Ovary (tissue), 3 donors: ENCODE data around the gene ABCA12.

Experiments used
- POLR2A ChIP-seq: fragments of 450-650 bp; IDR thresholded peaks from one replicate; pipeline ENCODE4 v1.6.1; 2017; ENCODE audit warnings: antibody characterized with exemption, mild to moderate bottlenecking, moderate library complexity
- TF ChIP-seq, protein P1 (sequence below), 3 donors: fragments of 450-650 bp in 2 of 3; fragments of 200-600 bp in 1 of 3; IDR thresholded peaks; one replicate each; pipeline versions ENCODE4 v1.5.1 to v1.8.0; 2016 to 2022; ENCODE audit warnings: antibody characterized with exemption in 3 of 3, mild to moderate bottlenecking in 1 of 3
- donor health status: DM: no; HTN: no; CAD: no.

DNA sequence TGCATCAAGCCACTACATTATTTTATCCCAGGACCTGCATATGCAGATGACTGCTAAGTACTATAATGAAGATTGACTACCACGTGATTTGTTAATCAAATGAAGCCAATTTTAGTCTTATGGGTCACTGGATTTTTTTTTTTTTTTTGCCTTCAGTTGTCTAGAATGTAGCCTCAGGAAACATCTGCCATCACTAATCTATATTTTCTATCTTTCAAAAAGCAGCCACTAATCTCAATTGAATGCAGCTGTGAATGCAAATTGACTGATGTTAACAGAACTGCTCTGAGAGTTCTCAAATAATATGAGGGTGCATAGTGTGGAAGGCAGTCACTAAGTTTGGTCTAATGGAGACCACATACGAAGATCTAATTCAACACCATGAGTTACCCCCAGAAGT, 106.3 kb downstream of the ABCA12 start:
- no peak for TF ChIP-seq POLR2A
- TF ChIP-seq, protein P1, sequence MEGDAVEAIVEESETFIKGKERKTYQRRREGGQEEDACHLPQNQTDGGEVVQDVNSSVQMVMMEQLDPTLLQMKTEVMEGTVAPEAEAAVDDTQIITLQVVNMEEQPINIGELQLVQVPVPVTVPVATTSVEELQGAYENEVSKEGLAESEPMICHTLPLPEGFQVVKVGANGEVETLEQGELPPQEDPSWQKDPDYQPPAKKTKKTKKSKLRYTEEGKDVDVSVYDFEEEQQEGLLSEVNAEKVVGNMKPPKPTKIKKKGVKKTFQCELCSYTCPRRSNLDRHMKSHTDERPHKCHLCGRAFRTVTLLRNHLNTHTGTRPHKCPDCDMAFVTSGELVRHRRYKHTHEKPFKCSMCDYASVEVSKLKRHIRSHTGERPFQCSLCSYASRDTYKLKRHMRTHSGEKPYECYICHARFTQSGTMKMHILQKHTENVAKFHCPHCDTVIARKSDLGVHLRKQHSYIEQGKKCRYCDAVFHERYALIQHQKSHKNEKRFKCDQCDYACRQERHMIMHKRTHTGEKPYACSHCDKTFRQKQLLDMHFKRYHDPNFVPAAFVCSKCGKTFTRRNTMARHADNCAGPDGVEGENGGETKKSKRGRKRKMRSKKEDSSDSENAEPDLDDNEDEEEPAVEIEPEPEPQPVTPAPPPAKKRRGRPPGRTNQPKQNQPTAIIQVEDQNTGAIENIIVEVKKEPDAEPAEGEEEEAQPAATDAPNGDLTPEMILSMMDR (IDR thresholded peaks at IDR 0.05): no peak
